Stimulated activated CD8-positive, alpha-beta memory T cell treated with anti-CD3 and anti-CD28 coated beads, Interleukin-12 subunit alpha, Interleukin-12 subunit beta, amount 100 ng/mL, for 24 hours (primary cell): Measurements from ENCODE around the gene OR4K1.
"Not testable (repeated sequence)": the region's sequence is repeated elsewhere in the genome, so short reads cannot be mapped to it uniquely, and the experiment has no call there.

Experiments used
- DNase-seq: peaks from one replicate; pipeline ENCODE4 v3.0.0-alpha.2; 2020; ENCODE audit errors: extremely low read depth

OR4K1 gene, protein sequence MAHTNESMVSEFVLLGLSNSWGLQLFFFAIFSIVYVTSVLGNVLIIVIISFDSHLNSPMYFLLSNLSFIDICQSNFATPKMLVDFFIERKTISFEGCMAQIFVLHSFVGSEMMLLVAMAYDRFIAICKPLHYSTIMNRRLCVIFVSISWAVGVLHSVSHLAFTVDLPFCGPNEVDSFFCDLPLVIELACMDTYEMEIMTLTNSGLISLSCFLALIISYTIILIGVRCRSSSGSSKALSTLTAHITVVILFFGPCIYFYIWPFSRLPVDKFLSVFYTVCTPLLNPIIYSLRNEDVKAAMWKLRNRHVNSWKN

DNA sequence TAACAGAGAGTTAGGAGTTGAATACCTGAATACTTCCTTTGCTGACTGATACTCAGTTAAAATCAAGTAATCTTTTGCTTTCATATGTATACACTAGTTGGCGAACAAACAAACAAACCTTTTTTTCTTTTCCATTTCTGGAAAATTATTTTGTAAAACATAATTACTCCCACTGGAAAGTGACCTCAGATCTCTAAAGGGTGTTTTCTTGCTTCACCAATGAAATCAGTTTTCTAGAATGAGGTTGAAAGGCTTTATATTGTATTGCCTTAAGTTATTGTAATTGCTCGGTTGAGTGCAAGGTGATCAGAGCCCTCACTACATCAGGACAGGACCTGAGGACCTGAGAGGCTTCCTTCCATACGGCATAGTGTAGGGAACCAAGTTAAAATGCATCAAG lies at the start of gene OR4K1:
OR4K1 (plus strand) TSS at position 301 of the 400 bp plus-strand sequence. CDS start 4,750 bp downstream, outside the sequence.
- DNase-seq: no peak

DNA sequence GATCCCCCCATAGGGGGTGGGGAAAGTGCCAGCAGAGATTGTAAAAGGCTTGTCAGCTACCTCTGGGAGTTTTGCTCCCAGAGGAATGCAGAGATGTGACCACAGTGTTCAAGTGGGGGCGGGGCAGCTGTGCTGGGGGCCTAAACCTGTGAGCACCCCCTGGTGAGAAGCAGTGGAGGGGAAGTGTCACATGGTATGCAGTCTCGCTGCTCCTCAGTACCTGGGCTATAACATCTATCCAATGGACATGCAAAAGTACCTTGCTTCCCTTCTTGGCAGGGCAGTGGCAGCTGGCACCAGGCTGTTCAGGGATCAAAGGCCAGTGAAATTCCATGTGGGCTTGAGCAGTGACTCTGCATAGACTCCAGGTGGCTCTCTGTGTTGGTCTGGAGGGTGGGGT lies 35.4 kb upstream of the OR4K1 start:
- DNase-seq: no peak

DNA sequence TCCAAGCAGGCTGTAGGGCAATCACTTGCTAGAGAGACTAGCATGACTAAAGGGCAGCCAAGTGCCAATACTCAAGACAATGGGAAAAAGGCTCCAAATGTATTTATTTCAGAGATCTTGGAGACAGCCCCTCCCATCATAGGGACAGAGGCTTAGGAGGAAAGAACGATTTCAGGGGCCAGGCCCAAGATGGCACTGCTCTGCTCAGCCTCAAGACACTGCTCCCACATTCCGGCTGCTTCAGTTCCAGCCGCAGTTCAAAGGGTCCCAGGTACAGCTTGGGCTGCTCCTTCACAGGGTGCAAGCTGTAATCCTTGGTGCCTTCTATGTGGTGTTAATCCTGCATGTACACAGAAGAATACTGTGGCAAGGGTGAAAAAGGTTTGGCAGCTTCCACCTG lies 29.7 kb upstream of the OR4K1 start:
- DNase-seq: no peak

DNA sequence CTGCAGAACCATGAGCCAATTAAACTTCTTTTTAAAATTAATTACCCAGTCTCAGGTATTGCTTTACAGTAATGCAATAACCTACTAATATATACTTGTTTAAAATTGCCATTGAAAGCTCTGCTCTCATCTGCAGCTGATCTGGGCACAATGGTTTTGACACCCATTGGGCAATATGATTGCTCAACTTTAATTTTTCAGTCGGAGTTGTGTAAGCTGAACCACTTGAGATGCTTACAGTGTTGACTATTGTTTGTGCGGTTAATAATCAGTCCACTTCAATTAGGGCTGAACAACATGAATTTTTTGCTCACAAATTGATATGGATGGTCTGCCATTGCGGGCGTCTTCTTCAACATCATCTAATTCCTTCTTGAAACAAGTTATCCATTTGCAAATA lies 28.3 kb upstream of the OR4K1 start:
- DNase-seq: no peak

DNA sequence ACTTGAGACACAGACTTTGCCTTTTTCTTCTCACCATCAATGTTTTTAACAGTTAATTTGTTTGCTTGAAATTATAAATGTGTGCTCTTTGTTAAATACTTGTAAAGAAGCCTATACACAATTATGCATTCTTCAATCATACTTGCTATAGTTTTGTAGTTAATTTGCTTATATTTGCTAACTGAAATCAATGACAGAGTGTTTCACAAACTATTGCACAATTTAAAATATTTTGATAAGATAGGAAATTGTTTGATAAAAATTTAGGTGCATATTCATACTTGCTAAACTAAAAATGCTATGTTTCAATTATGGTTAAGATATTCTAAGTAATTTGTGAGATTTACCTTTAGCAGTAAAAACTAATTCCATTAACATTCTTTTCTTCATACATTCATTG lies 24.1 kb upstream of the OR4K1 start:
- DNase-seq: no peak

DNA sequence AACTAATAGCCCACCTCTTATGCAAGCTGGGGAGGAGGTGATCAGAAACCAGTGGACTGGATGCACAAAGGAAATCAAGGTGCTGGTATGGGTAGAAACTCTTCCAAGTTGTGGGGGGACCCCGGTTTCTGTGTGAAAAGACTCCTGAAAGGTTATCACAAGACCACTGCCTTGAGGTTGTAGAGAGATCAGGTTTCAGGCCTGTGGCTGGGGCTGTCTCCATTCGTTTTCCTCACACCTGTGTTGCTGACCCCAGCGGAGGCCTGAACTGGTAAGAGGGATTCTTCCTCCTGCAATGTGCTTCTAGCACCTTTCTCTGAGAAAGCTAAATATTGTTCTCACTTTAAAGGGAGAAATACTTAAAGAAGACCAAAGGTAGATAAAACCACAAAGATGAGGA lies 19.6 kb upstream of the OR4K1 start:
- DNase-seq: no peak

DNA sequence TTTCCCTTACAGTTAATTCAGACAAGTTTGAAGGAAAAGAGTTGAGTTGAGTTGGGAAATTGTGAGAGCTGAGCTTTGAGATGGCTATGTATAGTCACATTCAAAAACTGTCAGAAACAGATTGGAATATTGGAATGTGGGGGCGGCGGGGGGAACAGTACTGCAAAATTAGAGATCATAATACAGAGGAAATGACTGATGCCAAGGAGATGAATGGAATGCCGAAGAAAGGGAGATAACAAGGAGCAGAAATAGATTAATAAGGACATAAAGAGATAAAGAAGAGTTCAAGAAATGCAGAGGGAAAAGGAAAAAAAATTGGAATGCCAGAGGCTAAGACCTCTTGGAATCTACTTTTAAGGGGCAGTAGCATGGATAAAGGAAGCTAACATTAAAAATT lies 13.5 kb upstream of the OR4K1 start:
- DNase-seq: no peak

DNA sequence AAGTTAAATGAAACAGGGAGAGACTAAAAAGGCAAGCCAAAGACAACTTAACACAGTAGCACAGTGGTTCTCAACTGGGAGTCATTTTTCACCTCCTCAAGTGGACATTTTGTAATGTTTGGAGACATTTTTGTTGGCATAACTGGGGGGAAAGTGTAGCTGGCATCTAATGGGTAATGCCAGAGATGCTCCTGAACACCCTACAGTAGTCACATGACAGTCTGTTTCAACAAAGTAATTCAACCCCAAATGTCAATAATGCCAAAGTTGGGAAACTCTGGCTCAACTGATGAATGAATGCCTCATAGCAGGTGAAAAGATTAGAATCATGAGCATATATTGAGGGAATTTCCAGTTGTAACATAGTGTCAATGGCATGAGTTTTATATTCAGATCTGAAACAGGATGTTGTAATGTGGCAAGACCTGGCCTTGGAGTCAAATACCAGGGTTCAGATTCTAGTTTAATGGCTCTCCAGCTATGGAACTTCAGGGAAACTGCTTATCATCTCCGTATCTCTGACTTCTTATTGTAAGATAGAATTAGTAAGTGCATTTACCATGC lies 12.7 kb upstream of the OR4K1 start:
- no peak for DNase-seq

DNA sequence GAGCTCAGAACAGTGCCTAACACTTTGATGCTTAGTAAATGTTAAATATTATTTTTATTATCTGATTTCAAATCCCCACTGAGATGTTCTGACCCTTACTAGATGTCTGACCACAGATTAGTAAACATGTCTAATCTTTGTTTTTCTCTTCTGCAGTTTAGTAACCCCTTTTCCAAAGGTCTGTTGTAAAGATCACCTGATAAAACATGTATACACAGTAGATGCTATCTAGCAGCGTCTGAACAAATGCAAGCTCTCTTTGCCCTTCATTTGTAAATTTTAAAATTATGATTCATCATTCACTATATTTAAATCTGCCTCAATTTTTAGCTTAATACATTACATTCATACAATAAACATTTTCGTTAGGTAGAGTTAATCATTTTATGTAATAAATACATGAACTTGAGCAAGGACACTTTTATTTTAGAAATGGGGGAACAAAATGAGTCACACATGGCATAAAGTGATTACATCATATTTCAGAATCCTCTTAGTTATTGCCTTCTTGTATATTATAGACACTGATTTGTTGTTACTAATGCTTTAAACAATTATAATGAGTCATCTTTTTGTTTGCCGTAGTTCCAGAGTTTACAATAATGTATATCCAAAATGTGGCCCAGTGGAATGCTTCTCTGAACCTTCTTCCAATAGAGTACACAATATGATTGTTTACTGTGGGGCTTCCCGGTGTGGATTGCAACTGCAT lies 12.0 kb upstream of the OR4K1 start:
- no peak for DNase-seq

DNA sequence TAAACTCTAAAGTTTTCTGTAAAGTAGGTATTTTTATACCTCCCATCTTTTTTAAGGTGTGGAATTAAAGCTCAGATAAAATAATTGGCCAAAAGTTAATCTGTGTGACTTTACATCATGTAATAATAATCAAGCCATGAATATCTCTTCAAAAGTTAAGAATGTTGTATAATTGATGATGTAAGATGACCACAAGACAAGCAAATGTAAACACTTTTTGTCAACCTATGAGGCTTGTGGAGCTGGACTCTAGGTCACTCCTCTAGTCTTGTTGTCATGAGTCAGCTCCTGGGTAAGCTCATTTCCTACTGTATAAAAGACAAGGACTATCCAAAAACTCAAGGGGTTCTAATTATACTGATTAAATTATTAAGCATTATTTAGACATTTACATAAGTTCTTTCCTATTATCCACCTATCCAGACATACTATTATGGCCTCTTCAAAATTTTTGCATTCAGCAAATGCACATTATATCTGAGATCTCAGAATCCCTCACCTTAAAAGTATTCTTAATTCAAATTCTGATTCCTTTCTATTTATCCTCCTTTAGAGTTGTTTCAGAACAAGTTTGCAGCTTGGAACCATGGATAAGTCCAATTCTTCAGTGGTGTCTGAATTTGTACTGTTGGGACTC lies 10.6 kb upstream of the OR4K1 start, which contains the start of gene OR4K5:
OR4K5 (plus strand) TSS at position 587 of the 637 bp plus-strand sequence; CDS start at position 587, 0 bp downstream.
- no peak for DNase-seq

DNA sequence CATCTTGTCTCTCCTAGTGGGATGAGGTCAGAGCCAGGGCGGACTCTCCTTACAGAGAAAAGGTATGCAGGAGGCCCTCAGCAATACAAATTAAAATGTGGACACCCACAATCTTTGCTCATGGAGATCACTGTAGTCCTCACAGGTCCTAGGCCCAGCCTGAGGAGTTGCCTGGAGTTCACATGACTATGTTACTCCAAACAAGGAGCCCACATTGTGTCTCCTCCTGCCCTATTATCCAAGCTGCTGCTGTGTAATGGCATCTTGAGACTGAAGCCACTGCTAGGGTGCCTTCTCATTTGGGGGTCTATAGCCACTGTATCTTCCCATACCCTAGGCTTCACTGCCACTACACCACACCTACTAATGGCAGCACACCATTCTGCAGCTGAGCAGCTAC lies 11.0 kb downstream of the OR4K1 start:
- DNase-seq: no peak

DNA sequence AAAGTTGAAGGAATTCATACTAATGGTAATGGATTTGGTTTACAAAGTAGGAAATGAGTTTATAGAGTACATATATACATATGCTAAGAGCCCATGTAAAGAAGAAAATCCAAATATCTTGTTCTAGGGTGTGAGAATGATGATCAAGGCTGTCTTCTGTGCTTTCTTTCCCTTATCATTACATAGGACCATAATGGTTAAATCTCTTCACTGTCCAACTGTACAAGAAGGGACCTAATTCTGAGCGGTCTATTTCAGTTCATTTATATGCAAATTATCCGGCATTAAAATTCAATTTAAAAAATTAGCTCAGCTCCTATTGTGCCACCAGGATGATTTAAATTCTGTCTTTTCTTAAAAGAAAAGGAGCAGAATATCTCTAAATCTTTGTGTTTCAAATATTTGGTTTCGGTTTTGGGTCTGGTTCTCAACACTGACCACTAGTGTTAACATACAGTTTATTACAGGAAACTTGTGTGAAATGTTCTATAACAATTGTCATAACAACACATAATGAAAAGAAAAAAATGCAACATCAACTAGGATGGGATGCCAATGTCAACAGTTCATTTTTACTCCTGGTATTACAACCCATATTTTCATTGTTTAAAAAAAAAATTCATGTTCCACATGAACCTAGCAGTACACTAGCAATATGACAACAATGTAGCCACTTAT lies 16.8 kb downstream of the OR4K1 start:
- DNase-seq: no peak

DNA sequence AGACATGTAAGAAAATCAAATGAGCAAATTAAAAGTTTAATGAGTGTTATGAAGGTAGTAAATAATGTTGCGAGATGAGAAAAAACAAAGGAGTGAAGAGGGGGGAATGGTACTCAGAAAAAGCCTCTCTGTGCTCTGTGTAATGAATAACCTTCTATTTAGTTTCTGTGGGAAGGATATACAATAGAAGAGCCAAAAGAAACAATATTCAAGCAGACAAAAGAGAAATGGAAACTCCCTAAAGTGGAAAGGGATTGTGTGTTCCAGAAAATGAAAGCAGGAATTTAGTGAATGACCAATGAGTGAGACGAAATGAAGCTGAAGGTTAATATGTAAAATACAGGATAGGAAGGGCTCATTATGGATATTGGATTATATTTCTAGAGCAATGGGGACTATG lies 18.5 kb downstream of the OR4K1 start:
- no peak for DNase-seq

DNA sequence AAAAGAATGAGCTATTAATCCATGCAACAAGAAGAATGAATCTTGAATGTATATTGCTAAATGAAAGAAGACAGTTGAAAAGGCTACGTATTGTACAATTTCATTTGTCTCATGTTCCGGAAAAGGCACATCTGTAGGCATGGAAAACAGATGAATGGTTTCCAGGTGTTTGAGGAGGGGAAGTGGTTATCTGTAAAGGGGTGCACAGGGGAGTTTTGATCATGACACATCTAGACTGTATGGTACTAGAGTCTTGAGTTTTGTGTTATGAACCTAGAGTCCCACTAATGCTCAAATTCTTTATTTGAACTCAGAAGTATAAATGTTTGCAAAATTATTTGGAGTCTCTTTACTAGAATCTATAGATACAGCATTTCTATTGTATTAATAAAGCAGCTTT lies 39.0 kb downstream of the OR4K1 start:
- DNase-seq: not testable (repeated sequence)

DNA sequence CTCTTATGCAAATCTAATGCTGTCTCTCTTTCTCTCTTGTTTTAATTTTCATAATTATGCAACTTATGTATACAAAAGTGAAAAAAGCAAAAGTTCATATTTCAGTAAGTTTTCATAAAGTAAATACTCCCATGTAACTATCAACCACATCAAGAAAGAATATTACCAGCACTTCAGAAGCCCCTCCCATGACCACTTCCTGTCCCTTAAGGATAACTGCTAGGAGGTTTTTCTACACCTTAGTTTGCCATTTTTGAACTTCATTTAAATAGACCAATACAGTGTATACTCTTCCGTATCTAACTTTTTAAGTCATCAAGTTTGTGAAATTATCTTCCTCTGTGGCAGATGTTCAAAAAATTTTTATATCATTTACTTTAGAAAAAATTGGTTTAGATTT lies 44.1 kb downstream of the OR4K1 start:
- DNase-seq: no peak

DNA sequence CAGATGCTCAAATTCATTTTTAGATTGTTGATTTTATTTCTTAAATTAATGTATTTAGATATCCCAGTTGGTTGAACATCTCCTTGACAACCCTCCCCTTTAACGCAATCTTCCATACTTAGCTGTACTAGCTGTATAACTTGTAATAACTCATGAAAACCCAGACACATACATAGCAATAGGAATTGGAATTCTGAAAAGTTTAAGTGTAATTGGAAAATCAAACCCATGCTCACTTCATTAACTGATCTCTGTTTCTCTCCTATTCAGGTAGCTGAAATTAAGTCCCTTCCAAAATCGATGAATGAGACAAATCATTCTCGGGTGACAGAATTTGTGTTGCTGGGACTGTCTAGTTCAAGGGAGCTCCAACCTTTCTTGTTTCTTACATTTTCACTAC lies 44.6 kb downstream of the OR4K1 start, which contains the start of gene OR4K15:
OR4K15 (plus strand) TSS at position 301 of the 400 bp plus-strand sequence; CDS start at position 301, 0 bp downstream.
- DNase-seq: no peak
